ENCODE results near the gene MAPKAPK3. TPM values are rescaled to one million over a fixed set of nuclear protein-coding genes. Genes with fewer than 3 reads are reported as not detected.

The MAPKAPK3 gene
- total RNA-seq, 4 donors from 2014 or later, result 20.8 to 31.3 (median 27.2) TPM

DNA sequence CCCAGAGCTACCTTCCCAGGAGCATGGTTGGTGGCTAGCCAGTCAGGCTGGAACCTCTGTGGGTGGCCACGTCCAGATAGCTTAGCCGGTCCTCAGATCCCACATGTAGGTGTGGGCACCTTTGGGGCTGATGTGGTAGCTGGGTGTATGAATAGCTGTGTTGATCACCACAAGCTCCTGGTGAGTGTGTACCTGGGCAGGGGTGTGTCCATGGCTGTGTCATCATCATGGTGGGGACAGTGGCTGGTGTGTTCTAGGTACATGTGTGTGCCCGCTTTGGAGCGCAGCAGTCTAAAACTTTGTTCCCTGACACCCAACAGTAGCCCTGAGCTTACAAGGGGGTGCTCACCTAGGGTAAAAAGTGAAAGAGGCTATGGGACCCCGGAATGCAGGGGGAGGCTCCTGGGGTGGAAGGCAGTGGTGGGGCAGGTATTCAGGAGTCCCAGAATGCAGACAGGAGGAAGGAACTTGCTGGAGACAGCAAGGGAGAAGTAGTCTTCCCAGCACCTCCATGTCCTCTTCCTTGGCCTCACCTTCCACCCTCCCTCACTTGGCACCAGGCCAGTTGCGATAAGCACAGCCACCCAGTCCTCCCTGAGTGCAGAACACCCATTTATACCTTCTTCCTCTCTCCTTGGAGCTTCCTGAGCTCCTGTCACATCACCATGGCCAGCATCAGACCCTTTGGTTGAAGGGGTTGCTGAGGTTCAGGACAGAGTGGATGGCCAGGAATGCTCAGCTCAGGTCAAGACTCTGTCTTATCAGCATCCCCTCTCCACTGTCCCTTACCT lies 6.6 kb upstream of the MAPKAPK3 start:
- 67% methylated on average over 4 of the region's 6 CpGs for WGBS
- H3K27ac ChIP-seq (replicated peaks in 1 of 4), result peak overlapping the region in 3 of 4 donors; percentile 78 to 91 (median 84)
- no peaks in the 10 kb centered on the region for H3K27me3 ChIP-seq
- intact Hi-C loops (cut with DNase I), result no loop called here
- TF ChIP-seq POLR2AphosphoS5 (IDR thresholded peaks at IDR 0.05), result no peak
- no peak for TF ChIP-seq EP300 (IDR thresholded peaks at IDR 0.05)
- TF ChIP-seq CTCF (IDR thresholded peaks at IDR 0.05), result no peak
- H3K36me3 ChIP-seq, result peaks cover 9 to 32% (median 29%) of the 10 kb centered on the region in 4 donors
- H3K9me3 ChIP-seq, result no peaks in the 10 kb centered on the region
- H3K4me1 ChIP-seq, result peaks cover 49 to 81% (median 72%) of the 10 kb centered on the region in 4 donors
- DNase-seq (ENCODE audit: extremely low spot score), result no peak
- H3K4me3 ChIP-seq, result peak overlapping the region; percentile 63 to 78 (median 72)

DNA sequence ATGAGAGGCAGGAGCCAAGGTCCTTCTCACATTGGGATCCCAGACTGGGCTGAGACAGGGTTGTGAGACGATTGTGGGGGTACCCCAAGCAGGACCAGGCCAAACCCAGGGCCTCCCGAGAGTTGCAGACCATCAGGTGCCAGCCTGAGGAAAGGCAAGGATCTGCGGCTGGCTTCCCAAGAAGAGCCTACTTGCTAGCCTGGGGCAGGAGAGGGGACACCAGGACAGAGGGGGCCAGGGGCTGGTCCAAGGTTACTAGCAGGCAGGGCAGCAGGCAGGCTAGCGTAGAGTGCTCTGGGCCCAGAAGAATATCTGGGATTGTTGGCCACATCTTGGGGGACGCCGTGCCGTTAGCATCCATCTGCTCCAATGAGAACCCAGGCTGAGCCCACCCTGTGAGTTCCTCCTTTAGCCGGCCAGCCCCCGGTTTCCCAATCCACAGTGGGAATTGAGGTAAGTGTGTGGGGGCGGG lies 5.9 kb upstream of the MAPKAPK3 start:
- TF ChIP-seq CTCF (IDR thresholded peaks at IDR 0.05) (no peak), POLR2A (IDR thresholded peaks at IDR 0.05; ENCODE audit: low read depth) (no peak), EP300 (IDR thresholded peaks at IDR 0.05) (no peak), POLR2AphosphoS5 (IDR thresholded peaks at IDR 0.05) (no peak)
- Histone ChIP-seq H3K27me3 (no peaks in the 10 kb centered on the region), H3K9me3 (no peaks in the 10 kb centered on the region), H3K4me1 (peaks cover 42 to 81% (median 70%) of the 10 kb centered on the region in 4 donors), H3K36me3 (peaks cover 9 to 26% (median 25%) of the 10 kb centered on the region in 4 donors), H3K27ac (replicated peaks in 1 of 4) (peak overlapping the region; percentile 78 to 91 (median 84)), H3K4me3 (peak overlapping the region; percentile 63 to 78 (median 72))
- 27% methylated on average over 3 of the region's 10 CpGs for WGBS
- intact Hi-C loops (cut with DNase I), result no loop called here
- no peak for DNase-seq (ENCODE audit: extremely low spot score)

- Histone ChIP-seq H3K4me1 (peaks cover 43 to 81% (median 71%) of the 10 kb centered on the region in 4 donors), H3K27ac (replicated peaks in 1 of 4) (peak within 1 kb of the TSS; percentile 78 to 91 (median 84)), H3K4me3 (peak within 1 kb of the TSS; percentile 63 to 78 (median 72)), H3K36me3 (peaks cover 9 to 20% (median 19%) of the 10 kb centered on the region in 4 donors), H3K27me3 (no peaks in the 10 kb centered on the region), H3K9me3 (no peaks in the 10 kb centered on the region)
- intact Hi-C loops (cut with DNase I), result no loop called here
- under 1% methylated on average over 24 of the region's 75 CpGs for WGBS
- TF ChIP-seq POLR2A (IDR thresholded peaks at IDR 0.05; ENCODE audit: low read depth), result peak; percentile 91
- peak; percentile 77 to 91 for TF ChIP-seq POLR2AphosphoS5 (IDR thresholded peaks at IDR 0.05)
- TF ChIP-seq EP300 (IDR thresholded peaks at IDR 0.05), result peak; percentile 53
- peak in 2 of 3 experiments; percentile 7 to 39 for TF ChIP-seq CTCF (IDR thresholded peaks at IDR 0.05)
- peak; percentile 99 for DNase-seq (ENCODE audit: extremely low spot score)
Observed at GRCh38 chr3:50611464-50612233, 5.3 kb upstream of the MAPKAPK3 start, which contains the start of gene CISH. Gene CISH (minus strand): TSS chr3:50611774. CDS start chr3:50611650, 124 bp downstream.

- intact Hi-C loops (cut with DNase I), result no loop called here
- TF ChIP-seq POLR2A (IDR thresholded peaks at IDR 0.05; ENCODE audit: low read depth) (peak; percentile 68), EP300 (IDR thresholded peaks at IDR 0.05) (no peak)
- DNase-seq (ENCODE audit: extremely low spot score), result no peak
- Histone ChIP-seq H3K27ac (replicated peaks in 1 of 4) (peak overlapping the region; percentile 78 to 91 (median 84)), H3K27me3 (no peaks in the 10 kb centered on the region), H3K4me3 (peak overlapping the region; percentile 63 to 78 (median 72)), H3K4me1 (peaks cover 43 to 76% (median 64%) of the 10 kb centered on the region in 4 donors), H3K9me3 (peaks cover 0 to 3% (median 0%) of the 10 kb centered on the region in 4 donors), H3K36me3 (peaks cover 8 to 13% (median 12%) of the 10 kb centered on the region in 4 donors)
- 13% methylated on average over 18 of the region's 29 CpGs for WGBS
Observed at GRCh38 chr3:50612234-50612882, 4.6 kb upstream of the MAPKAPK3 start.

All from esophagus muscularis mucosa (tissue), 4 donors.